Esophagus mucosa (tissue), 1 donor: ENCODE data around the gene SYT17. TPM values are rescaled to one million over a fixed set of nuclear protein-coding genes. Genes with fewer than 3 reads are reported as not detected.
A peak's percentile ranks its signal among the peaks of the same experiment; 100 is the strongest.

Source experiments
- ATAC-seq: fragments of 200-7000 bp; cut with Tn5 transposase; one replicate; pipeline ENCODE4 v1.9.1; 2020
- total RNA-seq: library from RNA; stranded (reverse); gene quantifications from one replicate; pipeline ENCODE4 v1.2.4, GENCODE V29; 2023
- donor health status: DM: yes; HTN: yes; CAD: no.

Gene SYT17
- total RNA-seq, 1 donor from 2014 or later: 2.0 TPM

- ATAC-seq: no peak
Observed at GRCh38 chr16:19223235-19224170, 55.5 kb downstream of the SYT17 start.

- ATAC-seq: no peak
Observed at GRCh38 chr16:19225651-19226050, 57.6 kb downstream of the SYT17 start.

GRCh38 chr16:19227643-19228042 lies 59.6 kb downstream of the SYT17 start:
- ATAC-seq: no peak

- ATAC-seq: no peak
Observed at GRCh38 chr16:19228052-19228451, 60.0 kb downstream of the SYT17 start.

- ATAC-seq: no peak
Observed at GRCh38 chr16:19228575-19228974, 60.5 kb downstream of the SYT17 start.

- ATAC-seq: no peak
Observed at GRCh38 chr16:19230575-19230974, 62.5 kb downstream of the SYT17 start.

- ATAC-seq: no peak
Observed at GRCh38 chr16:19231881-19232280, 63.8 kb downstream of the SYT17 start.

GRCh38 chr16:19232988-19233387 lies 64.9 kb downstream of the SYT17 start:
- no peak for ATAC-seq

GRCh38 chr16:19235478-19235877 lies 67.4 kb downstream of the SYT17 start:
- no peak for ATAC-seq

- no peak for ATAC-seq
Observed at GRCh38 chr16:19235886-19236285, 67.8 kb downstream of the SYT17 start.

- ATAC-seq: peak; percentile 76
Observed at GRCh38 chr16:19236561-19237209, 68.6 kb downstream of the SYT17 start.

GRCh38 chr16:19238406-19238805 lies 70.4 kb downstream of the SYT17 start:
- no peak for ATAC-seq

GRCh38 chr16:19239511-19240155 lies 71.6 kb downstream of the SYT17 start:
- no peak for ATAC-seq

GRCh38 chr16:19240494-19240893 lies 72.5 kb downstream of the SYT17 start:
- ATAC-seq: no peak

- no peak for ATAC-seq
Observed at GRCh38 chr16:19241512-19241911, 73.5 kb downstream of the SYT17 start.

- no peak for ATAC-seq
Observed at GRCh38 chr16:19242186-19242585, 74.1 kb downstream of the SYT17 start.

GRCh38 chr16:19242987-19243575 lies 75.0 kb downstream of the SYT17 start:
- ATAC-seq: no peak

- ATAC-seq: no peak
Observed at GRCh38 chr16:19245326-19245925, 77.4 kb downstream of the SYT17 start.

GRCh38 chr16:19252904-19253303 lies 84.9 kb downstream of the SYT17 start:
- ATAC-seq: no peak

GRCh38 chr16:19254611-19255010 lies 86.6 kb downstream of the SYT17 start:
- ATAC-seq: no peak

- ATAC-seq: no peak
Observed at GRCh38 chr16:19264123-19264673, 96.2 kb downstream of the SYT17 start.

GRCh38 chr16:19265380-19265930 lies 97.4 kb downstream of the SYT17 start:
- ATAC-seq: no peak
